ENCODE data around the gene FIGNL1. TPM values are rescaled to one million over a fixed set of nuclear protein-coding genes. Genes with fewer than 3 reads are reported as not detected.

The FIGNL1 gene
- total RNA-seq, 1 donor from 2014 or later = 10.0 TPM

DNA sequence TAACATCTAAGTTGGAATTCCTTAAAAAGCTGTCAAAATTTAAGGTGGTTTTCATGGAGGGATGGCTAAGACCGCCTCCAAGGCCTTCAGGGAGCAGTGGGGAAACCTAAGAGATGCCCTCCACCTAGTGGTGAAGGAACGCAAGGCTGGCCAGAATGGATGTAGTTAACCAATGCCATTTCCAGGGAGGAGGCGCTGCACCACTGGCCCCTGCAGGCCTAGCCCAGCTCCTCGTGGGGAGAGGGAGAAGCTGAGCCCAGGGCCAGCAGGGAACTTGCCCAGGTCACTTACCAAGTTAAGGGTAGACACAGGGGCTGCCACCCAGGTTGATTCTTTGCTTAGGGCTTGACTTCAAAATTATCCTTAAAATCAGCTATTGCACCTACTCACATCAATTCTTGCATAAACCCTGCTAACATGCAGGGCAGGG, 32.0 kb downstream of the FIGNL1 start:
- H3K4me1 ChIP-seq (ENCODE audit: insufficient read depth, low read length) = no peaks in the 10 kb centered on the region
- H3K4me2 ChIP-seq (ENCODE audit: low read length) = no peak overlapping the region
- no peaks in the 10 kb centered on the region for H3K9me3 ChIP-seq (ENCODE audit: insufficient read depth, low read depth, low read length)
- no peaks in the 10 kb centered on the region for H3K79me2 ChIP-seq (ENCODE audit: insufficient read depth, low read length)
- Mint-ChIP-seq H3K9me3 (ENCODE audit: unreplicated experiment) (no peaks in the 10 kb centered on the region), H3K36me3 (ENCODE audit: low read depth, unreplicated experiment) (no peaks in the 10 kb centered on the region), H3K27me3 (ENCODE audit: low read depth, unreplicated experiment) (peaks cover 11% of the 10 kb centered on the region), H3K27ac (ENCODE audit: unreplicated experiment) (no peak overlapping the region), H3K4me1 (ENCODE audit: low read depth, unreplicated experiment) (peaks cover 7% of the 10 kb centered on the region), H3K4me3 (ENCODE audit: unreplicated experiment) (no peak overlapping the region)
- DNase-seq (ENCODE audit: low read depth) (peak; percentile 54), FAIRE-seq (peak; percentile 81)
- H3K36me3 ChIP-seq (ENCODE audit: insufficient read depth, low read length) = no peaks in the 10 kb centered on the region
- no peak overlapping the region for H3K27ac ChIP-seq (ENCODE audit: low read depth, low read length)
- no peaks in the 10 kb centered on the region for H4K20me1 ChIP-seq (ENCODE audit: insufficient read depth, low read length)
- TF ChIP-seq EZH2 (IDR thresholded peaks at IDR 0.05; ENCODE audit: insufficient read depth, low read length) = no peak
- TF ChIP-seq, protein P1, sequence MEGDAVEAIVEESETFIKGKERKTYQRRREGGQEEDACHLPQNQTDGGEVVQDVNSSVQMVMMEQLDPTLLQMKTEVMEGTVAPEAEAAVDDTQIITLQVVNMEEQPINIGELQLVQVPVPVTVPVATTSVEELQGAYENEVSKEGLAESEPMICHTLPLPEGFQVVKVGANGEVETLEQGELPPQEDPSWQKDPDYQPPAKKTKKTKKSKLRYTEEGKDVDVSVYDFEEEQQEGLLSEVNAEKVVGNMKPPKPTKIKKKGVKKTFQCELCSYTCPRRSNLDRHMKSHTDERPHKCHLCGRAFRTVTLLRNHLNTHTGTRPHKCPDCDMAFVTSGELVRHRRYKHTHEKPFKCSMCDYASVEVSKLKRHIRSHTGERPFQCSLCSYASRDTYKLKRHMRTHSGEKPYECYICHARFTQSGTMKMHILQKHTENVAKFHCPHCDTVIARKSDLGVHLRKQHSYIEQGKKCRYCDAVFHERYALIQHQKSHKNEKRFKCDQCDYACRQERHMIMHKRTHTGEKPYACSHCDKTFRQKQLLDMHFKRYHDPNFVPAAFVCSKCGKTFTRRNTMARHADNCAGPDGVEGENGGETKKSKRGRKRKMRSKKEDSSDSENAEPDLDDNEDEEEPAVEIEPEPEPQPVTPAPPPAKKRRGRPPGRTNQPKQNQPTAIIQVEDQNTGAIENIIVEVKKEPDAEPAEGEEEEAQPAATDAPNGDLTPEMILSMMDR (IDR thresholded peaks at IDR 0.05; ENCODE audit: insufficient read depth, low read depth, low read length) = peak; percentile 83
- H3K27me3 ChIP-seq (ENCODE audit: insufficient read depth, low read length) = peaks cover 5% of the 10 kb centered on the region
- H3K9ac ChIP-seq (ENCODE audit: low read length) = no peak overlapping the region
- H2AFZ ChIP-seq (ENCODE audit: low read depth, low read length) = no peak overlapping the region
- H3K4me3 ChIP-seq (ENCODE audit: insufficient read depth, low read depth, low read length) = no peak overlapping the region

DNA sequence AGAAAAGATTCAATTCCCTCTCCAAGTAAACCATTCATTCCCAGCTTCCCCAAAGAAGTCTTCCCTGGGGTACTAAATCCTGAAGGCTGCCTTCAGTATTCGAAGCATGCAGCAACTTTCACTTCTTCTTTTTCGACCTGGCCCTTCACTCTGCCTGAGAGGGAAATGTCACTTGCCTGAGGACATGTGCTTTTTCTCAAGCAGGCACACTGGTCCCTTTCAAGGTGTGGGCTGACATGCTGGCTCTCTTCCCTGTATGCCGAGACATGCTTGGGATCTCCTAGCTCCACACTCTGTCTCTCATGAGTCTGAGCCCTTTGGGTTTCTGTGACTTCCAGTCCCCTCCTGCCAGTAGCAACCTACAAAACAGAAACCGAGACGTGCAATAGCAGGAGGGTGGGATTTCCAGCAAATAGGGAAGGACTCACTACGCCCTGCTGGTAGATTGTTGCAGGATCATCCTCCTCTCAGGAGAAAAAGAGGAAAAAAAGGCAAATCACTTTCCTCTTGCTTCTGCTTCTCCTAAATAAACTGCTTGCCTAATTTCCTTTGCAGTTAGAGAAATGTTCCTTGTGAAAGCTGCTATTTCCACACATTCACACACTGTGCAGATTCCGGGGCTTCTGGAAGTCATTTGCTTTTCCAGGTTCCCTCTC, 33.5 kb downstream of the FIGNL1 start:
- H3K4me2 ChIP-seq (ENCODE audit: low read length) = no peak overlapping the region
- TF ChIP-seq, protein P1 (IDR thresholded peaks at IDR 0.05; ENCODE audit: insufficient read depth, low read depth, low read length) = no peak
- TF ChIP-seq EZH2 (IDR thresholded peaks at IDR 0.05; ENCODE audit: insufficient read depth, low read length) = no peak
- H3K27me3 Mint-ChIP-seq (ENCODE audit: low read depth, unreplicated experiment) = peaks cover 11% of the 10 kb centered on the region

DNA sequence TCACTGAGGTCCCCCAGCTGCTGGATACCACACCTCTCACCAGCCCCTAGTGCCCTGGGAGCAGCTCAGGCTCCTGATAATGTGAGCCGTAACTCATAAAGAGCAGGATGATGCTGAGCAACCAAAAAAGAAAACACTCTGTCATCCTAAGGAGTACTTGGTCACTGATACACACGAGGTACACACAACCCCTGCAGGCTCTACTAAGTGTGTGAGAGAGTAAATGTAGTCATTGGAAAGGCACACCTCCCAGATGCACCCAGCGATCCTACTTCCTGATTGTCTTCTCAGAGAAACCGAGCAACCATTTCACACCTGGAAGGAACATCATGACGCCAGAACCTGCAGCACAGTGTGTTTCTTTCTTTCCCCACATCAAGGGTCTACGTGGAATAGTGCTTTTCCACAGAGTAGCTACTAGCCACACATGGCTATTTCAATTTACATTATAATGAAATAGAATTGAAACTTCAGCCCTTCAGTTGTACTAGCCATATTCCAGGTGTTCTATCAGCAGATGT, 34.2 kb downstream of the FIGNL1 start:
- Histone ChIP-seq H3K36me3 (ENCODE audit: insufficient read depth, low read length) (no peaks in the 10 kb centered on the region), H2AFZ (ENCODE audit: low read depth, low read length) (no peak overlapping the region), H3K27me3 (ENCODE audit: insufficient read depth, low read length) (peaks cover 5% of the 10 kb centered on the region), H3K4me3 (ENCODE audit: insufficient read depth, low read depth, low read length) (no peak overlapping the region), H3K9ac (ENCODE audit: low read length) (no peak overlapping the region), H4K20me1 (ENCODE audit: insufficient read depth, low read length) (no peaks in the 10 kb centered on the region), H3K79me2 (ENCODE audit: insufficient read depth, low read length) (no peaks in the 10 kb centered on the region), H3K4me2 (ENCODE audit: low read length) (no peak overlapping the region), H3K27ac (ENCODE audit: low read depth, low read length) (no peak overlapping the region), H3K9me3 (ENCODE audit: insufficient read depth, low read depth, low read length) (no peaks in the 10 kb centered on the region), H3K4me1 (ENCODE audit: insufficient read depth, low read length) (no peaks in the 10 kb centered on the region)
- H3K4me3 Mint-ChIP-seq (ENCODE audit: unreplicated experiment) = no peak overlapping the region
- FAIRE-seq = no peak
- H3K27me3 Mint-ChIP-seq (ENCODE audit: low read depth, unreplicated experiment) = peaks cover 11% of the 10 kb centered on the region
- no peak for DNase-seq (ENCODE audit: low read depth)
- H3K27ac Mint-ChIP-seq (ENCODE audit: unreplicated experiment) = no peak overlapping the region
- no peak for TF ChIP-seq EZH2 (IDR thresholded peaks at IDR 0.05; ENCODE audit: insufficient read depth, low read length)
- peaks cover 7% of the 10 kb centered on the region for H3K4me1 Mint-ChIP-seq (ENCODE audit: low read depth, unreplicated experiment)
- H3K9me3 Mint-ChIP-seq (ENCODE audit: unreplicated experiment) = no peaks in the 10 kb centered on the region
- H3K36me3 Mint-ChIP-seq (ENCODE audit: low read depth, unreplicated experiment) = no peaks in the 10 kb centered on the region

More for the DNA sequence above, 33.5 kb downstream of the FIGNL1 start:
- Histone ChIP-seq H4K20me1 (ENCODE audit: insufficient read depth, low read length) (no peaks in the 10 kb centered on the region), H3K27me3 (ENCODE audit: insufficient read depth, low read length) (peaks cover 5% of the 10 kb centered on the region), H3K9ac (ENCODE audit: low read length) (no peak overlapping the region), H3K27ac (ENCODE audit: low read depth, low read length) (no peak overlapping the region), H2AFZ (ENCODE audit: low read depth, low read length) (no peak overlapping the region), H3K9me3 (ENCODE audit: insufficient read depth, low read depth, low read length) (no peaks in the 10 kb centered on the region), H3K4me1 (ENCODE audit: insufficient read depth, low read length) (no peaks in the 10 kb centered on the region), H3K4me3 (ENCODE audit: insufficient read depth, low read depth, low read length) (no peak overlapping the region), H3K36me3 (ENCODE audit: insufficient read depth, low read length) (no peaks in the 10 kb centered on the region), H3K79me2 (ENCODE audit: insufficient read depth, low read length) (no peaks in the 10 kb centered on the region)
- Mint-ChIP-seq H3K4me1 (ENCODE audit: low read depth, unreplicated experiment) (peaks cover 7% of the 10 kb centered on the region), H3K36me3 (ENCODE audit: low read depth, unreplicated experiment) (no peaks in the 10 kb centered on the region), H3K4me3 (ENCODE audit: unreplicated experiment) (no peak overlapping the region), H3K9me3 (ENCODE audit: unreplicated experiment) (no peaks in the 10 kb centered on the region), H3K27ac (ENCODE audit: unreplicated experiment) (no peak overlapping the region)
- FAIRE-seq = no peak
- DNase-seq (ENCODE audit: low read depth) = no peak

Measured in astrocyte (in vitro differentiated cells and primary cell).